GM18519 (cell line): ENCODE results near the gene CDC42.
"Not testable (repeated sequence)": the region's sequence is repeated elsewhere in the genome, so short reads cannot be mapped to it uniquely, and the experiment has no call there.

Source experiments
- ATAC-seq: cut with Tn5 transposase; IDR thresholded peaks from one replicate; pipeline ENCODE4 v1.9.1; 2021; ENCODE audit warnings: mild to moderate bottlenecking, moderate library complexity; ENCODE audit not compliant: unreplicated experiment, low FRiP score

CDC42 gene

GRCh38 chr1:22052115-22053016 is at the start of gene CDC42:
CDC42 (plus strand) TSS chr1:22052709; CDS start chr1:22078479, 25,770 bp downstream.
- peak; percentile 71 for ATAC-seq

GRCh38 chr1:22002875-22003274 is 49.6 kb upstream of the CDC42 start:
- ATAC-seq: not testable (repeated sequence)

GRCh38 chr1:22003959-22004358 is 48.5 kb upstream of the CDC42 start:
- ATAC-seq: not testable (repeated sequence)

- not testable (repeated sequence) for ATAC-seq
Observed at GRCh38 chr1:22005261-22006149, 47.0 kb upstream of the CDC42 start.

- ATAC-seq: not testable (repeated sequence)
Observed at GRCh38 chr1:22006736-22007135, 45.8 kb upstream of the CDC42 start.

GRCh38 chr1:22007262-22007661 is 45.2 kb upstream of the CDC42 start:
- ATAC-seq: not testable (repeated sequence)

- ATAC-seq: not testable (repeated sequence)
Observed at GRCh38 chr1:22009566-22009965, 42.9 kb upstream of the CDC42 start.

GRCh38 chr1:22012752-22013151 is 39.8 kb upstream of the CDC42 start:
- not testable (repeated sequence) for ATAC-seq

GRCh38 chr1:22014575-22015206 is 37.8 kb upstream of the CDC42 start:
- ATAC-seq: not testable (repeated sequence)

GRCh38 chr1:22018583-22019559 is 33.6 kb upstream of the CDC42 start:
- no peak for ATAC-seq

- no peak for ATAC-seq
Observed at GRCh38 chr1:22021061-22021460, 31.4 kb upstream of the CDC42 start.

- ATAC-seq: peak; percentile 25
Observed at GRCh38 chr1:22024485-22025367, 27.8 kb upstream of the CDC42 start.

- ATAC-seq: peak; percentile 46
Observed at GRCh38 chr1:22025368-22026155, 26.9 kb upstream of the CDC42 start.

- ATAC-seq: no peak
Observed at GRCh38 chr1:22026924-22027289, 25.6 kb upstream of the CDC42 start.

- no peak for ATAC-seq
Observed at GRCh38 chr1:22030057-22030456, 22.5 kb upstream of the CDC42 start.

GRCh38 chr1:22030473-22030872 is 22.0 kb upstream of the CDC42 start:
- ATAC-seq: no peak

GRCh38 chr1:22031214-22031962 is 21.1 kb upstream of the CDC42 start:
- no peak for ATAC-seq
